HepG2 (cell line): Measurements from ENCODE around the gene ZDHHC6. TPM values are rescaled to one million over a fixed set of nuclear protein-coding genes. Genes with fewer than 3 reads are reported as not detected.
A peak's percentile ranks its signal among the peaks of the same experiment; 100 is the strongest.

Experiments used
- ATAC-seq: fragments of 200-7000 bp; cut with Tn5 transposase; 3 replicates; pipeline ENCODE4 v1.9.1; 2020; ENCODE audit warnings: mild to moderate bottlenecking, moderate library complexity
- BruUV-seq: library from RNA; stranded (reverse); fragments of 400-500 nt; replicated peaks from 2 replicates; lab custom pipeline; 2021; lab: Mats Ljungman, UMichigan
- CTCF ChIA-PET: fragments of 300-600 bp; formaldehyde crosslinking; extraction: SDS; loops from one replicate; lab custom pipeline; 2021; ENCODE audit warnings: low total read pairs, inconsistent platforms, low intra/inter-chr PET ratio; lab: Yijun Ruan, JAX
- POLR2A ChIA-PET: fragments of 350-600 bp; sonication (Branson Sonifier 250); formaldehyde crosslinking; loops from one replicate; lab custom pipeline; 2020; ENCODE audit warnings: antibody characterized with exemption, inconsistent platforms; lab: Yijun Ruan, JAX
- DNase-seq: peaks from one replicate; pipeline ENCODE4 v3.0.0-alpha.2; 2015; ENCODE audit warnings: low spot score
- FAIRE-seq: peaks from 3 replicates; lab custom pipeline; 2011; peaks lifted over from hg19 to GRCh38; lab: Jason Lieb, UNC
- H2AFZ ChIP-seq: one replicate; pipeline ENCODE4 v1.6.1; 2011; ENCODE audit warnings: low read length, inconsistent platforms
- H3K27ac ChIP-seq: fragments of 300-600 bp; 3 replicates; pipeline ENCODE4 v1.8.0; 2011; ENCODE audit warnings: mixed run types, mild to moderate bottlenecking, mixed read lengths, low read length, inconsistent platforms; ENCODE audit not compliant: insufficient read depth; ENCODE audit errors: extremely low read length
- H3K27me3 ChIP-seq, 2 experiments: fragments of 200-600 bp in 1 of 2; 2 replicates in 1 of 2; 3 replicates in 1 of 2; pipeline versions ENCODE4 v1.6.0 to v1.8.0; 2011; ENCODE audit warnings: low read length in 2 of 2, mild to moderate bottlenecking in 2 of 2, moderate library complexity in 2 of 2, inconsistent platforms in 1 of 2; ENCODE audit not compliant: insufficient read depth in 2 of 2, control insufficient read depth in 1 of 2
- H3K36me3 ChIP-seq, 2 experiments: fragments of 200-600 bp in 1 of 2; replicated peaks in 1 of 2; 2 replicates in 1 of 2; 3 replicates in 1 of 2; pipeline versions ENCODE4 v1.5.1 to v1.8.0; 2011; ENCODE audit warnings: low read length in 2 of 2, inconsistent platforms in 1 of 2; ENCODE audit not compliant: insufficient read depth in 2 of 2, control insufficient read depth in 1 of 2
- H3K4me1 ChIP-seq: 2 replicates; pipeline ENCODE4 v1.5.1; 2012; ENCODE audit warnings: low read length, inconsistent platforms; ENCODE audit not compliant: insufficient read depth
- H3K4me2 ChIP-seq: 2 replicates; pipeline ENCODE4 v1.6.0; 2011; ENCODE audit warnings: low read depth, low read length, inconsistent platforms
- H3K4me3 ChIP-seq, 3 experiments: fragments of 200-600 bp in 1 of 3; sonication (generic), shearing (Covaris generic) in 1 of 3; replicated peaks in 1 of 3; 2 replicates each; pipeline ENCODE4 v1.5.1; 2011 to 2016; ENCODE audit warnings: low read length in 3 of 3, inconsistent platforms in 2 of 3, low read depth in 2 of 3, mild to moderate bottlenecking in 2 of 3, control low read depth in 1 of 3, mixed read lengths in 1 of 3; ENCODE audit not compliant: insufficient read depth in 1 of 3
- H3K79me2 ChIP-seq: one replicate; pipeline ENCODE4 v1.6.1; 2011; ENCODE audit warnings: low read length, inconsistent platforms; ENCODE audit not compliant: insufficient read depth
- H3K9ac ChIP-seq: 2 replicates; pipeline ENCODE4 v1.6.0; 2011; ENCODE audit warnings: mild to moderate bottlenecking, low read depth, low read length, inconsistent platforms; ENCODE audit not compliant: insufficient read depth
- H3K9me3 ChIP-seq: 2 replicates; pipeline ENCODE4 v1.5.1; 2012; ENCODE audit warnings: mild to moderate bottlenecking, low read length
- H4K20me1 ChIP-seq: 2 replicates; pipeline ENCODE4 v1.6.0; 2011; ENCODE audit warnings: inconsistent platforms, mild to moderate bottlenecking, low read length, moderate library complexity; ENCODE audit not compliant: insufficient read depth
- CTCF ChIP-seq: sonication (generic); formaldehyde crosslinking; IDR thresholded peaks from 2 replicates; pipeline ENCODE4 v1.5.0; 2020; ENCODE audit warnings: mild to moderate bottlenecking, missing genetic modification reagents, moderate library complexity
- GTF2F1 ChIP-seq: fragments of 150-350 bp; IDR thresholded peaks from 2 replicates; pipeline ENCODE4 v1.6.1; 2014; ENCODE audit warnings: low read length
- KMT2B ChIP-seq: IDR thresholded peaks from 2 replicates; pipeline ENCODE4 v1.6.1; 2016; ENCODE audit warnings: missing genetic modification reagents, missing compliant biosample characterization
- RFX3 ChIP-seq: IDR thresholded peaks from 2 replicates; pipeline ENCODE4 v1.6.1; 2016; ENCODE audit warnings: missing biosample characterization, missing genetic modification reagents
- STAG1 ChIP-seq: sonication (generic); formaldehyde crosslinking; IDR thresholded peaks from 2 replicates; pipeline ENCODE4 v1.4.0; 2020; ENCODE audit warnings: missing genetic modification reagents
- WGBS: methylation state at CpG from one replicate; pipeline ENCODE4 v1.1.6; 2017; ENCODE audit warnings: low lambda C conversion rate; 5-methylcytosine and 5-hydroxymethylcytosine counted together
- in situ Hi-C: cut with HindIII; loops from 2 replicates; pipeline ENCODE4 v1.10.0; 2017; ENCODE audit warnings: low pct_unique_long_range_greater_than_20kb; ENCODE audit not compliant: extremely low pct_ligation_motif_present
- intact Hi-C: fragments of 100-400 bp; cut with micrococcal nuclease; formaldehyde crosslinking; loops from one replicate; pipeline ENCODE4 v1.10.0; 2022; ENCODE audit not compliant: unreplicated experiment
- polyA plus RNA-seq, 8 experiments: library from polyadenylated mRNA; depleted of rRNA in 3 of 8; stranded (reverse) in 7 of 8; unstranded in 1 of 8; fragments of >200 nt; fragmentation: Illumina TruSeq in 4 of 8; extraction: Trizol in 4 of 8; gene quantifications; 2 replicates each; pipeline versions ENCODE4 v1.2.1 to v1.2.3, GENCODE V29; 2011 to 2016; ENCODE audit warnings: low read depth in 4 of 8, missing spikeins in 1 of 8, mixed read lengths in 1 of 8; ENCODE audit not compliant: insufficient read depth in 1 of 8
- total RNA-seq, 5 experiments: library from RNA; depleted of rRNA; stranded (reverse); fragments of >200 nt; fragmentation: Illumina TruSeq; extraction: Trizol; gene quantifications; 2 replicates each; pipeline ENCODE4 v1.2.3, GENCODE V29; 2016; ENCODE audit warnings: low read depth in 1 of 5
- TF ChIP-seq, protein P1 (sequence below): sonication (generic); formaldehyde crosslinking; IDR thresholded peaks from 2 replicates; pipeline ENCODE4 v1.5.0; 2020; ENCODE audit warnings: missing genetic modification reagents

The ZDHHC6 gene
- total and polyA plus RNA-seq, 2 of the 13 experiments (the other 11 are each of a cell fraction or from before 2014, with no cell fraction given): 20.9 to 49.4 TPM

DNA sequence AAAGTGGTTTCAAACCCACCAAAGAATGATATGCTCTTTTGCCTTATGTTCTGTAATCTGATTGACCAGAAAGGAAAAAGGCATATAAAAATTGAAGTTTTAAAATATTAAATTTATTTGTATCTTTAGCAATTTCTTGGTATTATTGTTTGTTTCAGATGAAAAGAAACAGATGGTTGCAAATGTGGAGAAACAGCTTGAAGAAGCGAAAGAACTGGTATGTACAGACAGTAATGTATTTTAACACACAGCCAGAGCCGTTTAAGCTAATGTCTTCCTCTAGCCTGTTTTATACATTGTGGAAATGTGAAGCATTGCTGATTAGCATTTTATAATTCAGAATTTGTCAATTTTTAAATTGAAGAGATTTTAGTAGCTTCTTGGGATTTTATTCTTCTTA, 13.7 kb upstream of the ZDHHC6 start (continued):
- TF ChIP-seq, protein P1, sequence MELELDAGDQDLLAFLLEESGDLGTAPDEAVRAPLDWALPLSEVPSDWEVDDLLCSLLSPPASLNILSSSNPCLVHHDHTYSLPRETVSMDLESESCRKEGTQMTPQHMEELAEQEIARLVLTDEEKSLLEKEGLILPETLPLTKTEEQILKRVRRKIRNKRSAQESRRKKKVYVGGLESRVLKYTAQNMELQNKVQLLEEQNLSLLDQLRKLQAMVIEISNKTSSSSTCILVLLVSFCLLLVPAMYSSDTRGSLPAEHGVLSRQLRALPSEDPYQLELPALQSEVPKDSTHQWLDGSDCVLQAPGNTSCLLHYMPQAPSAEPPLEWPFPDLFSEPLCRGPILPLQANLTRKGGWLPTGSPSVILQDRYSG (CRISPR knock-in tag): no peak
- TF ChIP-seq GTF2F1: no peak

DNA sequence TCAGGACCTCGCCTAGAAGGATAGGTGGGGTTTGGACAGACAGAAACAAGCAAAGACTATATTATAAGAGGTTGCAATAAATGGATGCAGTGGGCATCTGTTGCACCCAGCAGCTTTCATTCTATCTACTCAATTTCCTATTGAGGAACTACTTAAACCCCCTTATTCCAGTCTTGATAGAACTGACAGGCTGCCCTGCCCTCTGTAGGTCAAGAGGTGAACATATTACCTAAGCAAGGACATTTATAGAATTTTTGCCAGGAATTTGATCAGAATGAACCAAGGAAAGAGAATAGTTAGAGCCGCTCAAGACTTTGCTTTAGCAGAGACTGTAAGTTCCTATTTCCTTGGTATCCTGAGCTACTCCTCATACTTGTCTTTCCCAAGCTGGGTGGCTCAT, 9.8 kb upstream of the ZDHHC6 start:
- Histone ChIP-seq H3K27me3 (no peaks in the 10 kb centered on the region), H3K9ac (no peak overlapping the region), H3K27ac (no peak overlapping the region), H3K4me3 (no peak overlapping the region), H3K4me1 (no peaks in the 10 kb centered on the region), H2AFZ (no peak overlapping the region), H3K9me3 (no peaks in the 10 kb centered on the region), H3K4me2 (no peak overlapping the region), H3K36me3 (peaks cover 0 to 7% of the 10 kb centered on the region in 2 experiments; a peak in 2 of 5 replicates), H3K79me2 (peaks cover 5% of the 10 kb centered on the region), H4K20me1 (no peaks in the 10 kb centered on the region)
- in situ Hi-C loops: no loop called here
- ATAC-seq (peak; percentile 47; the same call in 2 of the 3 replicates), DNase-seq (peak; percentile 9), FAIRE-seq (no peak)
- POLR2A ChIA-PET: no interaction called here
- TF ChIP-seq STAG1 (peak; percentile 31), CTCF (CRISPR knock-in tag) (peak; percentile 5; the same call in 1 of the 2 replicates), RFX3 (no peak), KMT2B (CRISPR knock-in tag) (no peak)
- CTCF ChIA-PET: no interaction called here
- intact Hi-C loops: no loop called here
- BruUV-seq: no TSS peak
- 98% methylated on average over 2 of the region's 2 CpGs for WGBS
